K562 (cell line): ENCODE results near the gene NEDD4L.

Experiments
- EZH2 ChIP-seq: IDR thresholded peaks from 2 replicates; pipeline ENCODE4 v1.6.1; 2012; ENCODE audit warnings: low read depth, mild to moderate bottlenecking, inconsistent platforms, low read length, borderline replicate concordance
- GABPB1 ChIP-seq: sonication (generic); formaldehyde crosslinking; IDR thresholded peaks from 2 replicates; pipeline ENCODE4 v1.8.0; 2022; ENCODE audit warnings: mild to moderate bottlenecking, missing genetic modification reagents
- KLF10 ChIP-seq: fragments of 250-450 bp; sonication (Bioruptor Pico); IDR thresholded peaks from 2 replicates; pipeline ENCODE4 v1.6.1; 2021; ENCODE audit warnings: matching md5 sums
- MGA ChIP-seq: fragments of 450-650 bp; IDR thresholded peaks from 2 replicates; pipeline ENCODE4 v1.6.1; 2016; ENCODE audit warnings: mild to moderate bottlenecking, moderate library complexity
- MNT ChIP-seq, 2 experiments: fragments of 450-650 bp; conservative IDR thresholded peaks; 2 replicates each; pipeline ENCODE4 v1.6.1; 2017; ENCODE audit warnings: mild to moderate bottlenecking in 2 of 2, moderate library complexity in 2 of 2
- NFRKB ChIP-seq: fragments of 450-650 bp; IDR thresholded peaks from 2 replicates; pipeline ENCODE4 v1.6.1; 2016; ENCODE audit warnings: low read depth
- ZBED1 ChIP-seq: IDR thresholded peaks from 2 replicates; pipeline ENCODE4 v1.6.1; 2014
- ZBTB11 ChIP-seq, 3 experiments: fragments of 200-800 bp in 1 of 3; fragments of 250-450 bp in 1 of 3; fragments of 450-650 bp in 1 of 3; sonication (Bioruptor Pico) in 1 of 3; sonication (Bioruptor generic) in 1 of 3; formaldehyde crosslinking in 1 of 3; IDR thresholded peaks; 2 replicates each; pipeline versions ENCODE4 v1.6.1 to v1.8.0; 2016 to 2022; ENCODE audit warnings: mild to moderate bottlenecking in 2 of 3, missing genetic modification characterization in 2 of 3, missing compliant biosample characterization in 1 of 3, moderate library complexity in 1 of 3
- ZNF239 ChIP-seq: fragments of 250-450 bp; sonication (Bioruptor Pico); IDR thresholded peaks from 2 replicates; pipeline ENCODE4 v1.4.0; 2020; ENCODE audit warnings: mild to moderate bottlenecking
- TF ChIP-seq, protein P1 (sequence below), 3 experiments: IDR thresholded peaks in 2 of 3; conservative IDR thresholded peaks in 1 of 3; 2 replicates each; pipeline ENCODE4 v1.5.1; 2011 to 2012; ENCODE audit warnings: low read length in 3 of 3, mild to moderate bottlenecking in 3 of 3, control low read depth in 2 of 3, improper control_type of control experiment in 1 of 3, inconsistent platforms in 1 of 3, low read depth in 1 of 3, mixed read lengths in 1 of 3, moderate library complexity in 1 of 3; ENCODE audit not compliant: insufficient read depth in 2 of 3
- TF ChIP-seq, protein P2 (sequence below): sonication (generic); formaldehyde crosslinking; IDR thresholded peaks from 2 replicates; pipeline ENCODE4 v1.8.1; 2023; ENCODE audit warnings: mild to moderate bottlenecking, missing genetic modification reagents

DNA sequence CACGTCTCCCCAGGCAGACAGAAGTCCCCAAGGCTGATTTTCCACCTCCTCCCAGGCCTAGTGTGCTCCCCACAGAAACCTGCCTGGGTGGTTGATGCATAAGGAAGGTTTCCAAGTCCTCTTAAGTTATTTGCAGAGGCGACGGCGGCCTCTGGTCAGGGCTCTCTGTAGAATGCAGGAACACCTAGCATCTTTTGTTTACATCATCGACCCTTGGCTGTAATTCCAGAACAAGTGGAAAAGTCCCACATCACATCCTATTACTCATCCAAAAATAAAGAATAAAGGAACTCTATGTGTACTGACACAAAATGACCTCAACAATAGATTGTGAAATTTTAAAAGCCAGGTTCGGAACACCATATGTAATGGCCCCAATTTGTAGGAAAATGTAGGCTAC is 373.7 kb downstream of the NEDD4L start:
- no peak for TF ChIP-seq NFRKB
- TF ChIP-seq, protein P1, sequence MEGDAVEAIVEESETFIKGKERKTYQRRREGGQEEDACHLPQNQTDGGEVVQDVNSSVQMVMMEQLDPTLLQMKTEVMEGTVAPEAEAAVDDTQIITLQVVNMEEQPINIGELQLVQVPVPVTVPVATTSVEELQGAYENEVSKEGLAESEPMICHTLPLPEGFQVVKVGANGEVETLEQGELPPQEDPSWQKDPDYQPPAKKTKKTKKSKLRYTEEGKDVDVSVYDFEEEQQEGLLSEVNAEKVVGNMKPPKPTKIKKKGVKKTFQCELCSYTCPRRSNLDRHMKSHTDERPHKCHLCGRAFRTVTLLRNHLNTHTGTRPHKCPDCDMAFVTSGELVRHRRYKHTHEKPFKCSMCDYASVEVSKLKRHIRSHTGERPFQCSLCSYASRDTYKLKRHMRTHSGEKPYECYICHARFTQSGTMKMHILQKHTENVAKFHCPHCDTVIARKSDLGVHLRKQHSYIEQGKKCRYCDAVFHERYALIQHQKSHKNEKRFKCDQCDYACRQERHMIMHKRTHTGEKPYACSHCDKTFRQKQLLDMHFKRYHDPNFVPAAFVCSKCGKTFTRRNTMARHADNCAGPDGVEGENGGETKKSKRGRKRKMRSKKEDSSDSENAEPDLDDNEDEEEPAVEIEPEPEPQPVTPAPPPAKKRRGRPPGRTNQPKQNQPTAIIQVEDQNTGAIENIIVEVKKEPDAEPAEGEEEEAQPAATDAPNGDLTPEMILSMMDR (IDR thresholded peaks at IDR 0.05 in 2 of 3, conservative IDR thresholded peaks at IDR 0.05 in 1 of 3; ENCODE audit: insufficient read depth in 2 of 3, low read depth in 1 of 3, low read length in 3 of 3), result no peak
- TF ChIP-seq, protein P2, sequence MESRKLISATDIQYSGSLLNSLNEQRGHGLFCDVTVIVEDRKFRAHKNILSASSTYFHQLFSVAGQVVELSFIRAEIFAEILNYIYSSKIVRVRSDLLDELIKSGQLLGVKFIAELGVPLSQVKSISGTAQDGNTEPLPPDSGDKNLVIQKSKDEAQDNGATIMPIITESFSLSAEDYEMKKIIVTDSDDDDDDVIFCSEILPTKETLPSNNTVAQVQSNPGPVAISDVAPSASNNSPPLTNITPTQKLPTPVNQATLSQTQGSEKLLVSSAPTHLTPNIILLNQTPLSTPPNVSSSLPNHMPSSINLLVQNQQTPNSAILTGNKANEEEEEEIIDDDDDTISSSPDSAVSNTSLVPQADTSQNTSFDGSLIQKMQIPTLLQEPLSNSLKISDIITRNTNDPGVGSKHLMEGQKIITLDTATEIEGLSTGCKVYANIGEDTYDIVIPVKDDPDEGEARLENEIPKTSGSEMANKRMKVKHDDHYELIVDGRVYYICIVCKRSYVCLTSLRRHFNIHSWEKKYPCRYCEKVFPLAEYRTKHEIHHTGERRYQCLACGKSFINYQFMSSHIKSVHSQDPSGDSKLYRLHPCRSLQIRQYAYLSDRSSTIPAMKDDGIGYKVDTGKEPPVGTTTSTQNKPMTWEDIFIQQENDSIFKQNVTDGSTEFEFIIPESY (CRISPR knock-in tag), result no peak
- TF ChIP-seq ZBED1, result no peak
- TF ChIP-seq ZNF239 (CRISPR knock-in tag), result no peak
- TF ChIP-seq ZBTB11 (CRISPR knock-in tag; IDR thresholded peaks at IDR 0.05), result no peak
- TF ChIP-seq GABPB1, result no peak
- no peak for TF ChIP-seq MNT (conservative IDR thresholded peaks at IDR 0.05)
- TF ChIP-seq EZH2, result no peak
- no peak for TF ChIP-seq MGA
- TF ChIP-seq KLF10, result no peak
